ENCODE data around the gene HSF4. TPM values are rescaled to one million over a fixed set of nuclear protein-coding genes. Genes with fewer than 3 reads are reported as not detected.

Gene HSF4
- total and polyA plus RNA-seq, 2 experiments from 2014 or later, result 5.5 to 15.7 TPM

DNA sequence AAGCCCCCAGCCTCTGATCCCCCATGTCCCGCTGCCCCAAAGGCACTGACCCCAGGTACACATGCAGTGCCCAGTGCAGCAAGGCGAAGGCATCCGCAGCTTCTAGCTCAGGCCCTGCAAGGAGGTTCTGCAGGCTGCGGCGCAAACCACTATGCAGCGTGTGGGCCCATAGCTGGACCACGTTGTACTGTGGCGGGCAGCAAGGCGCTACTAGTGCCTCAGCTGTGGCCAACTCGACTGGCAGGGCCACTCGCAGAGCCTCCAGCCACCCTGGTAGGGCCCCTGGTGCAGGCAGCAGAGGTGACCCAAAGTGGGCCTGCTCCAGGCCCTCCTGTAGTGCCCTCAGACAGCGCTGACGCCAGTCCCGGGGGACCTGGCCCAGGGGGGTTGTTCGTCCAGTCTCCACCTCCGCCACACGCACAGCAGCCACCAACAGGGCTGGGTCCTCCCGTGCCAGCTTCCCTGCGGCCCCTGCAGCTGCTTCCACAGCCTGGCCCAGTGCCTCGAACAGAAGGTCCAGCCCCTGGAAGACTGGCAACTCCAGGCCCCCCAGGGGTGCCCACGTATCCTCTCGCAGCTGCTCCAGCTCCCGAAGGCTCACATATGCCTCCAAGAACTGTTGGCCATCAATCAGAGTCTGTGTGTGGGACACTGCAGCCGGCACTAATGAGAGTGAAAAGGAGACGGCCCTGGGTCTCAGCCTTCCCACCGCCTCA lies 22.8 kb downstream of the HSF4 start:
- Histone ChIP-seq H3K27me3 (no peaks in the 10 kb centered on the region), H3K36me3 (replicated peaks; ENCODE audit: insufficient read depth, low read depth) (no peaks in the 10 kb centered on the region), H3K79me2 (peaks cover 12% of the 10 kb centered on the region), H3K4me1 (ENCODE audit: insufficient read depth) (peaks cover 11% of the 10 kb centered on the region), H3K27ac (no peak overlapping the region), H4K20me1 (ENCODE audit: insufficient read depth, poor library complexity, severe bottlenecking) (no peaks in the 10 kb centered on the region), H3K4me2 (no peak overlapping the region), H3K4me3 (no peak overlapping the region), H3K9me3 (ENCODE audit: low read depth) (no peaks in the 10 kb centered on the region), H3K9me2 (replicated peaks; ENCODE audit: insufficient read depth) (no peaks in the 10 kb centered on the region), H2AFZ (no peak overlapping the region)
- 93% methylated on average over 26 of the region's 26 CpGs for WGBS (ENCODE audit: low lambda C conversion rate, missing lambda C conversion rate)
- no peak for TF ChIP-seq EZH2 (IDR thresholded peaks at IDR 0.05; ENCODE audit: borderline replicate concordance)
- TF ChIP-seq, protein P1, sequence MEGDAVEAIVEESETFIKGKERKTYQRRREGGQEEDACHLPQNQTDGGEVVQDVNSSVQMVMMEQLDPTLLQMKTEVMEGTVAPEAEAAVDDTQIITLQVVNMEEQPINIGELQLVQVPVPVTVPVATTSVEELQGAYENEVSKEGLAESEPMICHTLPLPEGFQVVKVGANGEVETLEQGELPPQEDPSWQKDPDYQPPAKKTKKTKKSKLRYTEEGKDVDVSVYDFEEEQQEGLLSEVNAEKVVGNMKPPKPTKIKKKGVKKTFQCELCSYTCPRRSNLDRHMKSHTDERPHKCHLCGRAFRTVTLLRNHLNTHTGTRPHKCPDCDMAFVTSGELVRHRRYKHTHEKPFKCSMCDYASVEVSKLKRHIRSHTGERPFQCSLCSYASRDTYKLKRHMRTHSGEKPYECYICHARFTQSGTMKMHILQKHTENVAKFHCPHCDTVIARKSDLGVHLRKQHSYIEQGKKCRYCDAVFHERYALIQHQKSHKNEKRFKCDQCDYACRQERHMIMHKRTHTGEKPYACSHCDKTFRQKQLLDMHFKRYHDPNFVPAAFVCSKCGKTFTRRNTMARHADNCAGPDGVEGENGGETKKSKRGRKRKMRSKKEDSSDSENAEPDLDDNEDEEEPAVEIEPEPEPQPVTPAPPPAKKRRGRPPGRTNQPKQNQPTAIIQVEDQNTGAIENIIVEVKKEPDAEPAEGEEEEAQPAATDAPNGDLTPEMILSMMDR (IDR thresholded peaks at IDR 0.05; ENCODE audit: poor library complexity), result no peak
- TF ChIP-seq EZH2phosphoT487 (IDR thresholded peaks at IDR 0.05; ENCODE audit: low read depth, severe bottlenecking, unreplicated experiment), result no peak
- no peak for DNase-seq (ENCODE audit: low spot score)

GRCh38 chr16:67188323-67188722 lies 23.8 kb downstream of the HSF4 start:
- DNase-seq (ENCODE audit: low spot score), result no peak
- Histone ChIP-seq H3K9me2 (replicated peaks; ENCODE audit: insufficient read depth) (no peaks in the 10 kb centered on the region), H3K27me3 (no peaks in the 10 kb centered on the region), H3K4me1 (ENCODE audit: insufficient read depth) (peaks cover 13% of the 10 kb centered on the region), H3K4me3 (no peak overlapping the region), H2AFZ (no peak overlapping the region), H3K4me2 (no peak overlapping the region), H3K9me3 (ENCODE audit: low read depth) (no peaks in the 10 kb centered on the region), H4K20me1 (ENCODE audit: insufficient read depth, poor library complexity, severe bottlenecking) (no peaks in the 10 kb centered on the region), H3K36me3 (replicated peaks; ENCODE audit: insufficient read depth, low read depth) (no peaks in the 10 kb centered on the region), H3K27ac (no peak overlapping the region), H3K79me2 (peaks cover 13% of the 10 kb centered on the region)
- TF ChIP-seq, protein P1 (IDR thresholded peaks at IDR 0.05; ENCODE audit: poor library complexity), result no peak
- TF ChIP-seq EZH2phosphoT487 (IDR thresholded peaks at IDR 0.05; ENCODE audit: low read depth, severe bottlenecking, unreplicated experiment), result no peak
- no peak for TF ChIP-seq EZH2 (IDR thresholded peaks at IDR 0.05; ENCODE audit: borderline replicate concordance)
- 71% methylated on average over 4 of the region's 4 CpGs for WGBS (ENCODE audit: low lambda C conversion rate, missing lambda C conversion rate)

- Histone ChIP-seq H3K36me3 (replicated peaks; ENCODE audit: insufficient read depth, low read depth) (no peaks in the 10 kb centered on the region), H3K9me2 (replicated peaks; ENCODE audit: insufficient read depth) (no peaks in the 10 kb centered on the region), H3K27ac (no peak overlapping the region), H3K4me2 (no peak overlapping the region), H3K9me3 (ENCODE audit: low read depth) (no peaks in the 10 kb centered on the region), H3K27me3 (no peaks in the 10 kb centered on the region), H3K4me3 (no peak overlapping the region), H3K4me1 (ENCODE audit: insufficient read depth) (peaks cover 17% of the 10 kb centered on the region), H3K79me2 (peaks cover 17% of the 10 kb centered on the region), H4K20me1 (ENCODE audit: insufficient read depth, poor library complexity, severe bottlenecking) (no peaks in the 10 kb centered on the region), H2AFZ (no peak overlapping the region)
- TF ChIP-seq EZH2phosphoT487 (IDR thresholded peaks at IDR 0.05; ENCODE audit: low read depth, severe bottlenecking, unreplicated experiment), result no peak
- TF ChIP-seq, protein P1 (IDR thresholded peaks at IDR 0.05; ENCODE audit: poor library complexity), result no peak
- TF ChIP-seq EZH2 (IDR thresholded peaks at IDR 0.05; ENCODE audit: borderline replicate concordance), result no peak
- WGBS (ENCODE audit: low lambda C conversion rate, missing lambda C conversion rate), result 89% methylated on average over 15 of the region's 15 CpGs
- DNase-seq (ENCODE audit: low spot score), result no peak
These were observed 24.3 kb downstream of the HSF4 start for GRCh38 chr16:67188798-67189197.

Measured in hepatocyte (in vitro differentiated cells).